Measurements from ENCODE around the gene KLK4.

The KLK4 gene

GRCh38 chr19:50899569-50899968, 11.6 kb downstream of the KLK4 start:
- TF ChIP-seq TEAD4 (IDR thresholded peaks at IDR 0.05) (no peak), USF1 (IDR thresholded peaks at IDR 0.05) (no peak), TAF1 (IDR thresholded peaks at IDR 0.05; ENCODE audit: low read depth) (no peak), YY1 (IDR thresholded peaks at IDR 0.05; ENCODE audit: low read depth) (no peak), RAD21 (IDR thresholded peaks at IDR 0.05; ENCODE audit: low read depth) (no peak), TCF12 (IDR thresholded peaks at IDR 0.05; ENCODE audit: low read depth) (no peak), CEBPB (IDR thresholded peaks at IDR 0.05) (no peak), MAX (IDR thresholded peaks at IDR 0.05) (no peak)

- TF ChIP-seq YY1 (IDR thresholded peaks at IDR 0.05; ENCODE audit: low read depth) = no peak
- TF ChIP-seq RAD21 (IDR thresholded peaks at IDR 0.05; ENCODE audit: low read depth) = no peak
- TF ChIP-seq ZBTB7A (IDR thresholded peaks at IDR 0.05; ENCODE audit: low read depth) = no peak
- no peak for TF ChIP-seq TCF12 (IDR thresholded peaks at IDR 0.05; ENCODE audit: low read depth)
- TF ChIP-seq EP300 (IDR thresholded peaks at IDR 0.05; ENCODE audit: borderline replicate concordance) = no peak
- TF ChIP-seq CREB1 (IDR thresholded peaks at IDR 0.05; ENCODE audit: low read depth) = no peak
- no peak for TF ChIP-seq MAX (IDR thresholded peaks at IDR 0.05)
- no peak for TF ChIP-seq TEAD4 (IDR thresholded peaks at IDR 0.05)
- TF ChIP-seq TAF1 (IDR thresholded peaks at IDR 0.05; ENCODE audit: low read depth) = no peak
- no peak for TF ChIP-seq REST (IDR thresholded peaks at IDR 0.05; ENCODE audit: low read depth)
- no peak for TF ChIP-seq FOXM1 (IDR thresholded peaks at IDR 0.05; ENCODE audit: borderline replicate concordance, low read depth)
- no peak for TF ChIP-seq USF1 (IDR thresholded peaks at IDR 0.05)
- no peak for TF ChIP-seq NFIC (IDR thresholded peaks at IDR 0.05)
- no peak for TF ChIP-seq EGR1 (IDR thresholded peaks at IDR 0.05)
- no peak for TF ChIP-seq CEBPB (IDR thresholded peaks at IDR 0.05)
These were observed 13.2 kb downstream of the KLK4 start for GRCh38 chr19:50898018-50898417.

GRCh38 chr19:50897612-50898011, 13.6 kb downstream of the KLK4 start:
- no peak for TF ChIP-seq CEBPB (IDR thresholded peaks at IDR 0.05)
- no peak for TF ChIP-seq REST (IDR thresholded peaks at IDR 0.05; ENCODE audit: low read depth)
- no peak for TF ChIP-seq RAD21 (IDR thresholded peaks at IDR 0.05; ENCODE audit: low read depth)
- no peak for TF ChIP-seq CREB1 (IDR thresholded peaks at IDR 0.05; ENCODE audit: low read depth)

- TF ChIP-seq USF1 (IDR thresholded peaks at IDR 0.05) (no peak), TCF12 (IDR thresholded peaks at IDR 0.05; ENCODE audit: low read depth) (no peak), REST (IDR thresholded peaks at IDR 0.05; ENCODE audit: low read depth) (no peak), RAD21 (IDR thresholded peaks at IDR 0.05; ENCODE audit: low read depth) (no peak), ZBTB7A (IDR thresholded peaks at IDR 0.05; ENCODE audit: low read depth) (no peak), CEBPB (IDR thresholded peaks at IDR 0.05) (no peak), CREB1 (IDR thresholded peaks at IDR 0.05; ENCODE audit: low read depth) (no peak), MAX (IDR thresholded peaks at IDR 0.05) (no peak), NFIC (IDR thresholded peaks at IDR 0.05) (no peak), FOXM1 (IDR thresholded peaks at IDR 0.05; ENCODE audit: borderline replicate concordance, low read depth) (no peak), EGR1 (IDR thresholded peaks at IDR 0.05) (no peak), EP300 (IDR thresholded peaks at IDR 0.05; ENCODE audit: borderline replicate concordance) (no peak)
These were observed 14.0 kb downstream of the KLK4 start for GRCh38 chr19:50897191-50897607.

Data from Ishikawa (cell line).